NCI-H2171 (cell line): Measurements from ENCODE around the gene GIMAP8.
"Not testable (repeated sequence)": the region's sequence is repeated elsewhere in the genome, so short reads cannot be mapped to it uniquely, and the experiment has no call there.

ENCODE experiments used
- DNase-seq: peaks from one replicate; lab custom pipeline; 2025; lab: John Stamatoyannopoulos, UW

GIMAP8 gene

GRCh38 chr7:150514748-150515222 lies 64.4 kb downstream of the GIMAP8 start, which contains the start of gene GIMAP7:
Gene GIMAP7, plus strand, starts transcription at chr7:150514872. Its CDS starts 5,103 bp downstream, at chr7:150519975.
- DNase-seq = no peak

- no peak for DNase-seq
Observed at GRCh38 chr7:150515248-150516147, 65.1 kb downstream of the GIMAP8 start.

- DNase-seq = no peak
Observed at GRCh38 chr7:150516956-150517745, 66.7 kb downstream of the GIMAP8 start.

GRCh38 chr7:150519310-150519709 lies 68.9 kb downstream of the GIMAP8 start:
- no peak for DNase-seq

- no peak for DNase-seq
Observed at GRCh38 chr7:150520145-150520544, 69.7 kb downstream of the GIMAP8 start.

- not testable (repeated sequence) for DNase-seq
Observed at GRCh38 chr7:150522931-150523330, 72.5 kb downstream of the GIMAP8 start.

GRCh38 chr7:150524018-150524417 lies 73.6 kb downstream of the GIMAP8 start:
- DNase-seq = no peak
